Transverse colon (tissue), 4 donors: Measurements from ENCODE around the gene LDLRAD4.

ENCODE experiments used
- CTCF ChIP-seq, 5 experiments: fragments of 200-600 bp in 3 of 5; fragments of 450-650 bp in 2 of 5; sonication (generic) in 3 of 5; IDR thresholded peaks; 1 replicate in 2 of 5; 2 replicates in 3 of 5; pipeline ENCODE4 v1.5.1; 2016 to 2017; ENCODE audit warnings: antibody characterized with exemption in 5 of 5, inconsistent platforms in 3 of 5, mild to moderate bottlenecking in 2 of 5, moderate library complexity in 1 of 5
- POLR2A ChIP-seq: fragments of 450-650 bp; IDR thresholded peaks from one replicate; pipeline ENCODE4 v1.6.1; 2016; ENCODE audit warnings: antibody characterized with exemption, mild to moderate bottlenecking, moderate library complexity
- POLR2AphosphoS5 ChIP-seq, 3 donors: sonication (generic); formaldehyde crosslinking; IDR thresholded peaks; one replicate each; pipeline ENCODE4 v1.6.1; 2016; ENCODE audit warnings: antibody characterized with exemption in 3 of 3

- TF ChIP-seq CTCF (IDR thresholded peaks at IDR 0.05) (no peak), POLR2A (no peak), POLR2AphosphoS5 (IDR thresholded peaks at IDR 0.05) (no peak)
Observed at GRCh38 chr18:13485182-13485581, 266.6 kb downstream of the LDLRAD4 start.
